Liver (tissue), 9 donors: ENCODE measurements around the gene GTPBP3. TPM values are rescaled to one million over a fixed set of nuclear protein-coding genes. Genes with fewer than 3 reads are reported as not detected.

ENCODE experiments used
- DNase-seq: peaks from one replicate; pipeline ENCODE4 v3.0.0-alpha.2; 2017; ENCODE audit warnings: low spot score
- H3K27ac ChIP-seq, 2 donors: one replicate each; pipeline ENCODE4 v1.7.0; 2013; ENCODE audit warnings: inconsistent platforms in 2 of 2, low read length in 2 of 2, control low read depth in 1 of 2, low read depth in 1 of 2, mild to moderate bottlenecking in 1 of 2
- H3K27me3 ChIP-seq, 4 donors: one replicate each; pipeline versions ENCODE4 v1.6.1 to v1.7.0; 2013; ENCODE audit warnings: low read length in 3 of 4, inconsistent platforms in 1 of 4, mild to moderate bottlenecking in 1 of 4, moderate library complexity in 1 of 4; ENCODE audit not compliant: control insufficient read depth in 4 of 4, insufficient read depth in 4 of 4
- H3K36me3 ChIP-seq, 4 donors: one replicate each; pipeline versions ENCODE4 v1.6.1 to v1.7.0; 2013; ENCODE audit warnings: low read length in 3 of 4, mild to moderate bottlenecking in 3 of 4, low read depth in 1 of 4, moderate library complexity in 1 of 4; ENCODE audit not compliant: control insufficient read depth in 4 of 4, insufficient read depth in 3 of 4
- H3K4me1 ChIP-seq, 4 donors: one replicate each; pipeline versions ENCODE4 v1.6.1 to v1.7.0; 2013; ENCODE audit warnings: low read length in 3 of 4, mild to moderate bottlenecking in 3 of 4, moderate library complexity in 1 of 4; ENCODE audit not compliant: control insufficient read depth in 4 of 4, insufficient read depth in 4 of 4
- H3K4me3 ChIP-seq, 3 donors: one replicate each; pipeline versions ENCODE4 v1.6.1 to v1.7.0; 2013; ENCODE audit warnings: low read length in 3 of 3, control low read depth in 1 of 3, low read depth in 1 of 3, mild to moderate bottlenecking in 1 of 3
- H3K9ac ChIP-seq, 2 donors: one replicate each; pipeline ENCODE4 v1.7.0; 2013; ENCODE audit warnings: low read length in 2 of 2, mild to moderate bottlenecking in 2 of 2, moderate library complexity in 2 of 2, control low read depth in 1 of 2, low read depth in 1 of 2
- H3K9me3 ChIP-seq, 4 donors: one replicate each; pipeline versions ENCODE4 v1.6.1 to v1.7.0; 2013; ENCODE audit warnings: low read length in 3 of 4; ENCODE audit not compliant: control insufficient read depth in 4 of 4
- ATF3 ChIP-seq: IDR thresholded peaks from 2 replicates; pipeline ENCODE4 v1.6.1; 2016; ENCODE audit warnings: antibody characterized with exemption
- CTCF ChIP-seq: fragments of 150-350 bp; IDR thresholded peaks from 2 replicates; pipeline ENCODE4 v1.5.1; 2017; ENCODE audit warnings: improper control_type of control experiment, low read depth, low read length; ENCODE audit not compliant: missing input control
- EGR1 ChIP-seq, 2 donors: IDR thresholded peaks; 2 replicates each; pipeline ENCODE4 v1.6.1; 2016 to 2018; ENCODE audit warnings: antibody characterized with exemption in 2 of 2, low read depth in 2 of 2
- FOXA2 ChIP-seq: IDR thresholded peaks from 2 replicates; pipeline ENCODE4 v1.6.1; 2016; ENCODE audit warnings: antibody characterized with exemption
- GABPA ChIP-seq, 2 donors: IDR thresholded peaks in 1 of 2; conservative IDR thresholded peaks in 1 of 2; 2 replicates each; pipeline ENCODE4 v1.6.1; 2016; ENCODE audit warnings: antibody characterized with exemption in 2 of 2, mild to moderate bottlenecking in 1 of 2, moderate library complexity in 1 of 2
- HNF4A ChIP-seq, 2 donors: conservative IDR thresholded peaks; 2 replicates each; pipeline ENCODE4 v1.6.1; 2016; ENCODE audit warnings: antibody characterized with exemption in 2 of 2, mild to moderate bottlenecking in 2 of 2
- HNF4G ChIP-seq: IDR thresholded peaks from 2 replicates; pipeline ENCODE4 v1.6.1; 2016; ENCODE audit warnings: antibody characterized with exemption
- JUND ChIP-seq, 2 donors: IDR thresholded peaks; 2 replicates each; pipeline ENCODE4 v1.6.1; 2016; ENCODE audit warnings: antibody characterized with exemption in 2 of 2
- NR2F2 ChIP-seq: IDR thresholded peaks from 2 replicates; pipeline ENCODE4 v1.6.1; 2016; ENCODE audit warnings: antibody characterized with exemption
- RAD21 ChIP-seq, 2 donors: IDR thresholded peaks; 2 replicates each; pipeline ENCODE4 v1.6.1; 2016; ENCODE audit warnings: antibody characterized with exemption in 2 of 2, mild to moderate bottlenecking in 2 of 2
- REST ChIP-seq: IDR thresholded peaks from 2 replicates; pipeline ENCODE4 v1.6.1; 2016; ENCODE audit warnings: antibody characterized with exemption, mild to moderate bottlenecking
- SP1 ChIP-seq: IDR thresholded peaks from 2 replicates; pipeline ENCODE4 v1.6.1; 2018; ENCODE audit warnings: antibody characterized with exemption, mild to moderate bottlenecking
- TAF1 ChIP-seq: conservative IDR thresholded peaks from 2 replicates; pipeline ENCODE4 v1.6.1; 2016; ENCODE audit warnings: antibody characterized with exemption, mild to moderate bottlenecking
- YY1 ChIP-seq: IDR thresholded peaks from 2 replicates; pipeline ENCODE4 v1.6.1; 2016; ENCODE audit warnings: antibody characterized with exemption, mild to moderate bottlenecking
- WGBS: extraction: QIAGEN DNeasy Blood & Tissue Kit; methylation state at CpG from one replicate; pipeline ENCODE4 v1.1.7; 2013; 5-methylcytosine and 5-hydroxymethylcytosine counted together
- polyA plus RNA-seq, 2 donors: library from polyadenylated mRNA; stranded (reverse) in 1 of 2; unstranded in 1 of 2; fragments of 200-250 nt in 1 of 2; fragments of >200 nt in 1 of 2; fragmentation: Nextera tagmentation in 1 of 2; extraction: Ambion mirVana in 1 of 2; gene quantifications; one replicate each; pipeline versions ENCODE4 v1.2.1 to v1.2.3, GENCODE V29; 2013 to 2015
- total RNA-seq, 2 donors: library from RNA; depleted of rRNA; stranded (reverse); fragments of >200 nt; gene quantifications; one replicate each; pipeline ENCODE4 v1.2.3, GENCODE V29; 2014
- TF ChIP-seq, protein P1 (sequence below): IDR thresholded peaks from 2 replicates; pipeline ENCODE4 v1.6.1; 2016; ENCODE audit warnings: antibody characterized with exemption
- TF ChIP-seq, protein P2 (sequence below): IDR thresholded peaks from 2 replicates; pipeline ENCODE4 v1.6.1; 2016; ENCODE audit warnings: antibody characterized with exemption
- donor health status: healthy.
- donor health status: healthy.
- donor health status: healthy.
- donor health status: healthy.
- donor health status: healthy.

Gene GTPBP3
- total and polyA plus RNA-seq, 4 donors: 4.9 to 15.5 (median 9.6) TPM

GRCh38 chr19:17370026-17370587, 32.8 kb downstream of the GTPBP3 start:
- Histone ChIP-seq H3K27ac (peak overlapping the region in 1 of 2 donors; percentile 3), H3K9ac (no peak overlapping the region), H3K9me3 (no peaks in the 10 kb centered on the region), H3K36me3 (no peaks in the 10 kb centered on the region), H3K27me3 (no peaks in the 10 kb centered on the region), H3K4me1 (peaks cover 0 to 2% (median 0%) of the 10 kb centered on the region in 4 donors), H3K4me3 (no peak overlapping the region)
- no peak for DNase-seq
- TF ChIP-seq CTCF (no peak), YY1 (no peak), JUND (IDR thresholded peaks at IDR 0.05) (no peak), EGR1 (IDR thresholded peaks at IDR 0.05; ENCODE audit: low read depth in 2 of 2) (no peak), RAD21 (IDR thresholded peaks at IDR 0.05) (no peak), FOXA2 (no peak), HNF4A (conservative IDR thresholded peaks at IDR 0.05) (no peak), SP1 (no peak)
- TF ChIP-seq, protein P1, sequence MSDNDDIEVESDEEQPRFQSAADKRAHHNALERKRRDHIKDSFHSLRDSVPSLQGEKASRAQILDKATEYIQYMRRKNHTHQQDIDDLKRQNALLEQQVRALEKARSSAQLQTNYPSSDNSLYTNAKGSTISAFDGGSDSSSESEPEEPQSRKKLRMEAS: no peak
- 55% methylated on average over 8 of the region's 8 CpGs for WGBS

DNA sequence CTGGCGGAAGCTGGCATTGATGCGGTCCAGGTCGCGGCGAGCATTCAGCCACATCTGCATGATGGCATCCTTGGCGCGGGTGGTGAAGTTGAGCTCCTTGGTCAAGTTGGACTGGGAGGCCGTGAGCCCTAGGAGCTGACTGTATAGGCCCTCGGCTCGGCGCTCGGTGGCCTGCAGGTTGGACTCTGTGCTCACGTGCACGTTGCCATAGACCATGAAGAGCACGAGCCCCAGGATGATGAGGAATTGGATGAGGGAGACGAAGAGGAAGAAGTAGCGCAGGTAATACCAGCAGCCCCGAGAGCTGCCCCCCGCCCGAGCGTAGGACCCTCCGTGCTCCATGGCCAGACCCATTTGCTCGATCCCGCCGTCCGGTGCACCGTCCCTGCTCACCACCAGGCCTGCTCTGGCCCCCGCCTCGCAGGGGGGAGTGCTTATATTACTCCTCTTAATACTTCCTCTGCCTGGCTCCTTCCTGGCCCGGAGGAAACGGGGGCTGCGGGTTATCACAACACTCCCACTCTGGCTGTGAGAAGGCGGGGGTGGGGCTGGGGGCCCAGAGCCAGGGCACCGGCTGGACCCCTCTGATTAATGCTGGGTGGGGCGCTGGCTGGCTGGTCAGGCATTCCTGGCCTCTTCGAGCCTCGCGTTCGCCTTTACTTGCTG, 39.7 kb downstream of the GTPBP3 start, which contains the start of gene PLVAP:
PLVAP (minus strand) TSS at position 408 of the 666 bp plus-strand sequence; CDS start at position 354, 54 bp downstream.
- Histone ChIP-seq H3K27ac (no peak within 1 kb of the TSS), H3K27me3 (no peaks in the 10 kb centered on the region), H3K9ac (no peak within 1 kb of the TSS), H3K36me3 (no peaks in the 10 kb centered on the region), H3K4me3 (no peak within 1 kb of the TSS), H3K9me3 (no peaks in the 10 kb centered on the region), H3K4me1 (peaks cover 0 to 3% (median 0%) of the 10 kb centered on the region in 4 donors)
- WGBS: 61% methylated on average over 39 of the region's 39 CpGs
- TF ChIP-seq JUND (IDR thresholded peaks at IDR 0.05): no peak
- peak; percentile 86 for TF ChIP-seq NR2F2
- DNase-seq: peak; percentile 86

DNA sequence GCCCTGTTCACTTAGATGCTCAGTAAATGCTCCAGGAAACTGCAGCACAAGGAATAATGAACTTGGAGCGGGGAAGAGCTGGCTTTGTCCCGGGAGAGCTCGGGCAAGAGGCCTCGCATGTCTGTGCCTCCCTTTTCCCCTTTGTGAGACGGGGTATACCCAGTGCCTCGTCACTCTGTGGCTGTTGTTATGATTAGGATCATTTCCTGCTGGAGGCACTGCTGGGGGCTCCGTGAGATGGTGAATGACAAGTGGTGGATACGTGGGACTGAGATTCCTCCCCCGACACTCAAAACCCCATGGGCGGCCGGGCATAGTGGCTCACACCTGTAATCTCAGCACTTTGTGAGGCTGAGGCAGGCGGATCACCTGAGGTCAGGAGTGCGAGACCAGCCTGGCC, 40.9 kb downstream of the GTPBP3 start:
- no peak for DNase-seq
- no peaks in the 10 kb centered on the region for H3K9me3 ChIP-seq
- H3K36me3 ChIP-seq: no peaks in the 10 kb centered on the region
- no peak overlapping the region for H3K4me3 ChIP-seq
- peaks cover 0 to 3% (median 0%) of the 10 kb centered on the region in 4 donors for H3K4me1 ChIP-seq
- no peak overlapping the region for H3K9ac ChIP-seq
- H3K27ac ChIP-seq: no peak overlapping the region
- no peaks in the 10 kb centered on the region for H3K27me3 ChIP-seq
- WGBS: 71% methylated on average over 13 of the region's 13 CpGs
- TF ChIP-seq CTCF (no peak), FOXA2 (no peak), GABPA (IDR thresholded peaks at IDR 0.05 in 1 of 2, conservative IDR thresholded peaks at IDR 0.05 in 1 of 2) (no peak), REST (no peak), HNF4G (no peak), RAD21 (IDR thresholded peaks at IDR 0.05) (no peak), TAF1 (no peak), ATF3 (no peak), SP1 (no peak)
- TF ChIP-seq, protein P2, sequence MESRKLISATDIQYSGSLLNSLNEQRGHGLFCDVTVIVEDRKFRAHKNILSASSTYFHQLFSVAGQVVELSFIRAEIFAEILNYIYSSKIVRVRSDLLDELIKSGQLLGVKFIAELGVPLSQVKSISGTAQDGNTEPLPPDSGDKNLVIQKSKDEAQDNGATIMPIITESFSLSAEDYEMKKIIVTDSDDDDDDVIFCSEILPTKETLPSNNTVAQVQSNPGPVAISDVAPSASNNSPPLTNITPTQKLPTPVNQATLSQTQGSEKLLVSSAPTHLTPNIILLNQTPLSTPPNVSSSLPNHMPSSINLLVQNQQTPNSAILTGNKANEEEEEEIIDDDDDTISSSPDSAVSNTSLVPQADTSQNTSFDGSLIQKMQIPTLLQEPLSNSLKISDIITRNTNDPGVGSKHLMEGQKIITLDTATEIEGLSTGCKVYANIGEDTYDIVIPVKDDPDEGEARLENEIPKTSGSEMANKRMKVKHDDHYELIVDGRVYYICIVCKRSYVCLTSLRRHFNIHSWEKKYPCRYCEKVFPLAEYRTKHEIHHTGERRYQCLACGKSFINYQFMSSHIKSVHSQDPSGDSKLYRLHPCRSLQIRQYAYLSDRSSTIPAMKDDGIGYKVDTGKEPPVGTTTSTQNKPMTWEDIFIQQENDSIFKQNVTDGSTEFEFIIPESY: no peak
- TF ChIP-seq, protein P1: no peak
